Bone marrow (tissue), 2 donors: Measurements from ENCODE around the gene CNGA2.
"Not testable (repeated sequence)": the region's sequence is repeated elsewhere in the genome, so short reads cannot be mapped to it uniquely, and the experiment has no call there.

Experiments
- DNase-seq, 2 donors: peaks; one replicate each; lab custom pipeline; 2025; lab: John Stamatoyannopoulos, UW

CNGA2 gene

DNA sequence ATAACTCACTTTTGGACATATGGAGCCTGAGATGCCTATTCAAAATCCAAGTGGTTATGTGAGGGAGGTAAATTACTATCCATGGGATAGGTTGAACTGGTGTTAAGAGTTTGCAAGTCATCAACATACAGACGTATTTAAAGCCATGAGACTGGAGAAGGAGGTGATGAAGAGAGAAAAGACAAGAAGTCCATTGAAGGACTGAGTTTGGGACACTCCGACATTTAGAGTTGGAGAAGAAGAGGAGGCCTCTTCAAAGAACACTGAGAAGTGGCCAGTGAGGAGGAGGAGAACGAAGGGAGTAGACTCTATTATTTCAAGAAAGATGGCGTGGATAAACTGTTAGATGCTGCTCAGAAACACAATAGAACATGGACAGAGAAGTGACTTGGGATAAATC lies at the start of gene CNGA2:
CNGA2 (plus strand) TSS at position 301 of the 400 bp plus-strand sequence. CDS start 3,738 bp downstream, outside the sequence.
- no peak for DNase-seq

DNA sequence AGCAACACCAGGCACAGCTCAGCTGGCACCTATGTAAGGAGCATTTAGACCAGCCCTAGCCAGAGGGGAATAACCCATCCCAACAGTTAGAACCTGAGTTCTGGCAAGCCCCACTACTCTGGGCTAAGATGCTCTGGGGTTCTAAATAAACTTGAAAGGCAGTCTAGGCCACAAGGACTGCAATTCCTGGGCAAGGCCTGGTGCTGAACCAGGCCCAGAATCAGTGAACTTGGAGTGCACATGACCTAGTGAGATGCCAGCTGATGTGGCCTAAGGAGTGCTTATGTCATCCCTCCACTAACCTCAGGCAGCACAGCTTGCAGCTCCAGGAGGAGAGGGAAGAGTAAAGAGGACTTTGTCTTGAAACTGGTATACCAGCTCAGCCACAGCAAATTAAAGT lies 46.9 kb upstream of the CNGA2 start:
- DNase-seq: no peak

- DNase-seq: no peak
These were observed 45.9 kb upstream of the CNGA2 start for GRCh38 chrX:151688695-151689094.

DNA sequence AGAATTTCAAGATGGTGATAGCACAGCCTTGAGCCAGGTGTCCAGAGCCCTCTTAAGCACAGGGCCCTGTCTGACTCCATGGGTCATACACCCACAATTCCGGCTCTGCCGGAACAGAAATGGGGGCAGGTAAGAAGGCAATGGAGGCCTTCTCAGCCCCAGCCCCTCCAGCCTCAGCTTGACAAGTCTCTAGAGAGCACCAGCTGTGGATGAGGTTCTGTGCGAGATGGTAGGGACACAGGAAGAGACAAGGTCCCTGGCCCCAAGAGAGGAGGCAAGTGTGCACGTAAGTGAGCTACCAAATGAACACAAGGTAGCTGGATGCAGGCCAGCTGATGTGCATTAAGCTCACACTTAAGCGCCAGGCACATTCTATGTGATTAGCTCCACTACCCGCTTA lies 41.7 kb upstream of the CNGA2 start:
- no peak for DNase-seq

GRCh38 chrX:151694121-151694520 lies 40.4 kb upstream of the CNGA2 start:
- DNase-seq: no peak

GRCh38 chrX:151694661-151695582 lies 39.6 kb upstream of the CNGA2 start, which contains the start of gene PRRG3:
Gene PRRG3 (plus strand): TSS chrX:151695458. CDS start chrX:151698815, 3,357 bp downstream.
- no peak for DNase-seq

- no peak for DNase-seq
These were observed 38.8 kb upstream of the CNGA2 start for GRCh38 chrX:151695583-151696340.

DNA sequence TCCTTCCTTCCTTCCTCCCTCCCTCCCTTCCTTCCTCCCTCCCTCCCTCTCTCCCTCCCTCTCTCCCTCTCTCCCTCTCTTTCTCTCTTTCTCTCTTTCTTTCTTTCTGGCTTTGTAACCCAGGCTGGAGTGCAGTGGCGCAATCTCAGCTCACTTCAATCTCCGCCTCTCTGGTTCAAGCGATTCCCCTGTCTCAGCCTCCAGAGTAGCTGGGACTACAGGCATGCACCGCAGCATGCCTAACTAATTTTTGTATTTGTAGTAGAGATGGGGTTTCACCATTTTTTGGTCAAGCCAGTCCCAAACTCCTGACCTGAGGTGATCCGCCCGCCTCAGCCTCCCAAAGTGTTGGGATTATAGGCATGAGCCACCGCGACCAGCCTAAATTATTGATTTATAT lies 37.5 kb upstream of the CNGA2 start:
- DNase-seq: not testable (repeated sequence)

- no peak for DNase-seq
These were observed 37.0 kb upstream of the CNGA2 start for GRCh38 chrX:151697522-151697921.

DNA sequence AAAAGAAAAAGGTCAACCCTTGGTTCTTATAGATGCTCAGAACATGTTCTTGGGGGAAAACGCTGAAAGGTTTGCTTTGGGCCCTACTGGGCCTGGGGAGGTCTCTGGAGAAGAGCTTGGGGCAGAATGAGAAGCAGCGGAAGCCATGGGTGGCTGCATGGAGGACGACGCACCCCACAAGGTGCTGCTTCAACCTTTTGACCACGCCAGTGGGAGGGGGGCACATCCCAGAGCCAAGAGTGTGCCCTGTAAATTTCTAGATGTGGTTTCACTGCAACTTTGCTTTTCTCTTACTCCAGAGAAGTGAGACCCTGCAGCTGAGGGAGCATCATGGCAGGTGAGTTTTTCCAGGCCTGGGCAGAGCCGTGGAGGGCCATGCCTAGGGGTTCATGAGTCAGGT lies 36.1 kb upstream of the CNGA2 start:
- no peak for DNase-seq

DNA sequence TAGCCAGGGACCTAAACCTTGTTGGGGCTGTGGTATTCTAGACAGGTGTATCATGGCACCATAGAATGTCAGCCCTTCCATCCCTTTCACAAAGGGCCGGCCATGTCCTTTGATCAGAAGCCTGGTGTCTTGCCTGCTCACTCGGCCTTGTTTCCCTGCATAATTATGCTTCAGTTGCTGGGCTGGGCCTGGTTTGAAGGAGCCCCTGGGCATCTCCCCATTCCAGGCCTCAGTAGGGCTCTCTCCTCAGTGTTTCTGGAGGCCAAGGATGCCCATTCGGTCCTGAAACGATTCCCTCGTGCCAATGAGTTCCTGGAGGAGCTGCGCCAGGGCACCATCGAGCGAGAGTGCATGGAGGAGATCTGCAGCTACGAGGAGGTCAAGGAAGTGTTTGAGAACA lies 34.8 kb upstream of the CNGA2 start:
- DNase-seq: no peak

GRCh38 chrX:151700581-151700980 lies 34.0 kb upstream of the CNGA2 start:
- no peak for DNase-seq

GRCh38 chrX:151701071-151701470 lies 33.5 kb upstream of the CNGA2 start:
- DNase-seq: no peak

GRCh38 chrX:151701531-151701930 lies 33.0 kb upstream of the CNGA2 start:
- no peak for DNase-seq

GRCh38 chrX:151702026-151702714 lies 32.4 kb upstream of the CNGA2 start:
- no peak for DNase-seq

DNA sequence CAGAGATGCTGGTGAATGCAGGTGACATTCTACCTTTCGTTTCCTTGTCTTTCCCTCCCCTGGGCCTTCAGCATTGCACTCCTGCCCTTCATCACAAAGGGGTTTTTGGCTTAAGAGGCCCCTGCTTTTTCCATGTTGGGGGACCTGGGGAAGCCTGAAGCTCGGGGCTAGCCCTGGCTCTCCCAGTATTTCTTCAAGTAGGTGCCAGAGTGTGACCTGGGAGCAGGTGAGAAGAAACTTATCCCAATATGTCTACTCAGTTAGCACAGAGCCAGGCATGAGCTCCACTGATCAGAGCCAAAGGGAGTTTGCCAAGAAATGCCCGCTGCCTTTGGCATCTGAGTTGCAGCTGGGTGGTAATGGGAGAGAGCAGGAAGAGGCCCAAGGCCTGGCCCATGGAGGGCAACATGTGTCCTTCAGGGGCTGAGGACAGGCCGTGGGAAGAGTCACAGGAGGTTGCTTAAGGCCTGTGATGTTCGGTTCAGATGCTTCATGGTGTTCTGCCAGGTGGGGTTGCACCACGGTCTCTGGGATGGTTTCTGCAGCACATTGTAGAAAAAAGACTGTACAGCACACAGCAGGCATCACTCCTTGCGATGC lies 31.7 kb upstream of the CNGA2 start:
- no peak for DNase-seq

GRCh38 chrX:151703487-151703886 lies 31.1 kb upstream of the CNGA2 start:
- DNase-seq: no peak

DNA sequence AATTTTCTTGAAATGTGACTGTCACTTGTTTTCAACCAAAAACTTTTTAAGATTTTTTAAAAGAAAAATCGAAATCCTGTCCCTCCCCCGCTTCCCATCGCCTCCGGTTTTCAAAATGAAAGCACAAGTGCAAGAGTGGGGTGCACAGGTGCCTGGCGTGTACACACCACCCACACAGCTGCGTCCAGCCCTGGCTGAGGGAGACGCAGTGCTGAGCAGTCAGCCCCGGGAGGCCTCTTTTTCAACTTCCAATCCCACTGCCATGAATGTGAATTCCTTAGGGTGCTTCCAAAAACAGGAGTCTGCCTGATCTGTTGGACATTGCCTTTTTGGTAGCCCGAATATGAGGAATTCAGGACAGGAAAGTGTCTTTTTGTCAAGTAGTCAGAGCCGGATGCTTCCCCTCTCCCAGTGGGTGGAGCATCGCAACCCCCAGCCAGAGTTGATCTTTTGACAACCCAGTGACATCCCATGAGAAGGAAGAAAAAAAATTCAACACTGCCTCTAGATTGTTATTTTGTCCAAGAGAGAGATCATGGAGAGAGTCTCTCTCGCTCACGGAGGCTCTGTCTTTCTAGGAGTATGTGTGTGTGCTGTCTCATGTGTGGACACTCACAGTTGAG lies 30.4 kb upstream of the CNGA2 start:
- DNase-seq: no peak

DNA sequence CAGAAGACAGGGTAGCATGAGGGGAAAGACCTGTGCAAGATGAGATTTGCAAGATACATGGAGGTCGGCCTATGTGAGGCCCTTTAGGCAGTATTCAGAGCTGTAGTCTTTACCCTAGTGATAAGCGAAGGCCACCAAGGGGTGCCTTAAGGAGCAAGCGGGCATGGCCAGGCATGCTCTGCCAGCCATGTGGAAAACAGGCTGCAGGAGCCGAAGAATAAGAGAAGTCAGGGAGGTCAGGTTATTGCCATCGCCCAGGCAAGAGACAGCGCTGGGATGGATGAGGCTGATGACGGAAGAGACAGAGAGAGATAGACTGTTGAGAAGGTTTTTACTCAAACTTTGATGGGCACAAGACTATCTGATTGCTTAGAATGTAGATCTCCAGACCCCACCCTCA lies 25.7 kb upstream of the CNGA2 start:
- no peak for DNase-seq

GRCh38 chrX:151710457-151710856 lies 24.1 kb upstream of the CNGA2 start:
- DNase-seq: no peak

GRCh38 chrX:151711154-151711553 lies 23.4 kb upstream of the CNGA2 start:
- no peak for DNase-seq

GRCh38 chrX:151711787-151712186 lies 22.8 kb upstream of the CNGA2 start:
- no peak for DNase-seq
